Fibroblast of lung (primary cell): ENCODE results near the gene MKKS. TPM values are rescaled to one million over a fixed set of nuclear protein-coding genes. Genes with fewer than 3 reads are reported as not detected.

ENCODE experiments used
- DNase-seq, 2 donors: peaks; one replicate each; pipeline versions ENCODE4 v3.0.0 to v3.0.0-alpha.2; 2010; ENCODE audit warnings: low read depth in 2 of 2
- H2AFZ ChIP-seq: 2 replicates; pipeline ENCODE4 v1.5.1; 2012; ENCODE audit warnings: low read length, control low read depth, inconsistent platforms
- H3K27ac ChIP-seq: 2 replicates; pipeline ENCODE4 v1.5.1; 2011; ENCODE audit warnings: low read length, control low read depth; ENCODE audit not compliant: insufficient read depth
- H3K27me3 ChIP-seq: 2 replicates; pipeline ENCODE4 v1.5.1; 2011; ENCODE audit warnings: mild to moderate bottlenecking, low read length; ENCODE audit not compliant: control insufficient read depth, insufficient read depth
- H3K36me3 ChIP-seq: 2 replicates; pipeline ENCODE4 v1.5.1; 2011; ENCODE audit warnings: low read length; ENCODE audit not compliant: control insufficient read depth, insufficient read depth
- H3K4me1 ChIP-seq: 2 replicates; pipeline ENCODE4 v1.5.1; 2011; ENCODE audit warnings: low read length; ENCODE audit not compliant: control insufficient read depth, insufficient read depth; ENCODE audit errors: extremely low read depth
- H3K4me2 ChIP-seq: 2 replicates; pipeline ENCODE4 v1.5.1; 2011; ENCODE audit warnings: low read length, control low read depth; ENCODE audit not compliant: insufficient read depth; ENCODE audit errors: extremely low read depth
- H3K4me3 ChIP-seq, 4 experiments: fragments of 200-600 bp in 1 of 4; sonication (generic) in 1 of 4; replicated peaks in 1 of 4; 2 replicates each; pipeline ENCODE4 v1.5.1; 2011 to 2016; ENCODE audit warnings: low read length in 4 of 4, low read depth in 3 of 4, mild to moderate bottlenecking in 3 of 4, control low read depth in 2 of 4, inconsistent platforms in 1 of 4, mixed read lengths in 1 of 4; ENCODE audit not compliant: insufficient read depth in 1 of 4; ENCODE audit errors: control extremely low read depth in 1 of 4
- H3K79me2 ChIP-seq: 2 replicates; pipeline ENCODE4 v1.5.1; 2012; ENCODE audit warnings: mild to moderate bottlenecking, low read length, inconsistent platforms; ENCODE audit not compliant: control insufficient read depth, insufficient read depth
- H3K9ac ChIP-seq: 2 replicates; pipeline ENCODE4 v1.5.1; 2011; ENCODE audit warnings: mild to moderate bottlenecking, low read length, control low read depth; ENCODE audit not compliant: insufficient read depth
- H3K9me3 ChIP-seq: 2 replicates; pipeline ENCODE4 v1.5.1; 2012; ENCODE audit warnings: low read depth, low read length; ENCODE audit not compliant: control insufficient read depth, insufficient read depth
- H4K20me1 ChIP-seq: 2 replicates; pipeline ENCODE4 v1.5.1; 2011; ENCODE audit warnings: low read length; ENCODE audit not compliant: control insufficient read depth, insufficient read depth; ENCODE audit errors: extremely low read depth
- EZH2 ChIP-seq: IDR thresholded peaks from 2 replicates; pipeline ENCODE4 v1.5.1; 2012; ENCODE audit warnings: low read length, control low read depth, mild to moderate bottlenecking; ENCODE audit errors: missing control alignments
- polyA plus RNA-seq, 2 donors: library from polyadenylated mRNA; depleted of rRNA in 1 of 2; stranded (reverse) in 1 of 2; unstranded in 1 of 2; fragments of >200 nt; gene quantifications; 2 replicates each; pipeline ENCODE4 v1.2.1, GENCODE V29; 2011 to 2012; ENCODE audit warnings: missing spikeins in 1 of 2
- total RNA-seq: library from RNA; depleted of rRNA; stranded (reverse); fragments of >200 nt; gene quantifications from 2 replicates; pipeline ENCODE4 v1.2.1, GENCODE V29; 2014
- TF ChIP-seq, protein P1 (sequence below), 2 donors: IDR thresholded peaks in 1 of 2; conservative IDR thresholded peaks in 1 of 2; 1 replicate in 1 of 2; 2 replicates in 1 of 2; pipeline ENCODE4 v1.5.1; 2011 to 2012; ENCODE audit warnings: low read length in 2 of 2, control low read depth in 1 of 2, inconsistent platforms in 1 of 2, low read depth in 1 of 2, mild to moderate bottlenecking in 1 of 2

Gene MKKS
- total and polyA plus RNA-seq, 2 donors (not counting 1 experiment from before 2014, with no cell fraction given), result 6.4 to 13.1 TPM

DNA sequence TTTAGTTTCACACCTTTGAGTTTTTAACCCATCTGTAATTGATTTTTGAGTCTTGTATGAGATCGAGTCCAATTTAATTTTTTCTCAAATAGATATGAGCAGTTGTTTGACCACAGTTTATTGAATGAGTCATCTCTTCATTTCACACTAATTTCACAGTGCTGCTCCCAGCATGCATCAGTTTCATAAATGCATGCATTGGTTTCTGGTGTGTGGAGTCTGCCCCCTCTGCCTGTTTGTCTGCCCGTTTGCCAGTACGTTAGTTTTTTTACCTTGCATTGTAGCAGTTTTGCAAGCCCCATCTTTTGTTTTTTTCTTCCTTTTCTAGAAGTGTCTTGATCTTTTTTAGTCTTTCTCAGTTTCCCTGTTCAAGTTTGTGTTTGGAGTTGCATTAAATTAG is 13.0 kb upstream of the MKKS start:
- Histone ChIP-seq H3K9ac (no peak overlapping the region), H3K79me2 (no peaks in the 10 kb centered on the region), H3K4me1 (peaks cover 4% of the 10 kb centered on the region), H3K4me2 (peak overlapping the region; percentile 79), H3K9me3 (no peaks in the 10 kb centered on the region), H3K36me3 (no peaks in the 10 kb centered on the region), H3K27ac (no peak overlapping the region), H2AFZ (peak overlapping the region; percentile 34), H3K4me3 (peak overlapping the region in 3 of 4 experiments; percentile 1 to 29 (median 26)), H3K27me3 (no peaks in the 10 kb centered on the region), H4K20me1 (no peaks in the 10 kb centered on the region)
- peak; percentile 82 to 89 for DNase-seq
- TF ChIP-seq, protein P1, sequence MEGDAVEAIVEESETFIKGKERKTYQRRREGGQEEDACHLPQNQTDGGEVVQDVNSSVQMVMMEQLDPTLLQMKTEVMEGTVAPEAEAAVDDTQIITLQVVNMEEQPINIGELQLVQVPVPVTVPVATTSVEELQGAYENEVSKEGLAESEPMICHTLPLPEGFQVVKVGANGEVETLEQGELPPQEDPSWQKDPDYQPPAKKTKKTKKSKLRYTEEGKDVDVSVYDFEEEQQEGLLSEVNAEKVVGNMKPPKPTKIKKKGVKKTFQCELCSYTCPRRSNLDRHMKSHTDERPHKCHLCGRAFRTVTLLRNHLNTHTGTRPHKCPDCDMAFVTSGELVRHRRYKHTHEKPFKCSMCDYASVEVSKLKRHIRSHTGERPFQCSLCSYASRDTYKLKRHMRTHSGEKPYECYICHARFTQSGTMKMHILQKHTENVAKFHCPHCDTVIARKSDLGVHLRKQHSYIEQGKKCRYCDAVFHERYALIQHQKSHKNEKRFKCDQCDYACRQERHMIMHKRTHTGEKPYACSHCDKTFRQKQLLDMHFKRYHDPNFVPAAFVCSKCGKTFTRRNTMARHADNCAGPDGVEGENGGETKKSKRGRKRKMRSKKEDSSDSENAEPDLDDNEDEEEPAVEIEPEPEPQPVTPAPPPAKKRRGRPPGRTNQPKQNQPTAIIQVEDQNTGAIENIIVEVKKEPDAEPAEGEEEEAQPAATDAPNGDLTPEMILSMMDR (conservative IDR thresholded peaks at IDR 0.05 in 1 of 2, IDR thresholded peaks at IDR 0.05 in 1 of 2; ENCODE audit: low read depth in 1 of 2, low read length in 2 of 2), result peak in 1 of 2 donors; percentile 29
- no peak for TF ChIP-seq EZH2

DNA sequence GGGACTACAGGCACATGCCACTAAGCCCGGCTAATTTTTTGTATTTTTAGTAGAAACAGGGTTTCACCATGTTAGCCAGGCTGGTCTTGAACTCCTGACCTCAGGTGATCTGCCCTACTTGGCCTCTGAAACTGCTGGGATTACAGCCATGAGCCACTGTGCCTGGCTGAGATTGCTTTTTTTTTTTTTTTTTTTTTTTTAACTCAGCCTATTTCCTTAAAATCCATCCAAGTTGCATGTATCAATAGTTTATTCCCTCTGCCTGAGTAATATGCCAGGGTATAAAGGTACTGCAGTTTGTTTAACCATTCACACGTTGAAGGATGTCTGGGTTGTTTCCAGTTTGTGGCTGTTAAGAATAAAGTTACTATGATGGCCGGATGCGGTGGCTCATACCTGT is 11.7 kb upstream of the MKKS start:
- DNase-seq, result no peak
- Histone ChIP-seq H3K9ac (no peak overlapping the region), H3K79me2 (no peaks in the 10 kb centered on the region), H3K27ac (no peak overlapping the region), H3K4me3 (no peak overlapping the region), H4K20me1 (no peaks in the 10 kb centered on the region), H3K27me3 (no peaks in the 10 kb centered on the region), H3K9me3 (no peaks in the 10 kb centered on the region), H3K4me2 (no peak overlapping the region), H2AFZ (no peak overlapping the region), H3K36me3 (no peaks in the 10 kb centered on the region), H3K4me1 (peaks cover 4% of the 10 kb centered on the region)
- TF ChIP-seq, protein P1 (conservative IDR thresholded peaks at IDR 0.05 in 1 of 2, IDR thresholded peaks at IDR 0.05 in 1 of 2; ENCODE audit: low read depth in 1 of 2, low read length in 2 of 2), result no peak
- no peak for TF ChIP-seq EZH2

DNA sequence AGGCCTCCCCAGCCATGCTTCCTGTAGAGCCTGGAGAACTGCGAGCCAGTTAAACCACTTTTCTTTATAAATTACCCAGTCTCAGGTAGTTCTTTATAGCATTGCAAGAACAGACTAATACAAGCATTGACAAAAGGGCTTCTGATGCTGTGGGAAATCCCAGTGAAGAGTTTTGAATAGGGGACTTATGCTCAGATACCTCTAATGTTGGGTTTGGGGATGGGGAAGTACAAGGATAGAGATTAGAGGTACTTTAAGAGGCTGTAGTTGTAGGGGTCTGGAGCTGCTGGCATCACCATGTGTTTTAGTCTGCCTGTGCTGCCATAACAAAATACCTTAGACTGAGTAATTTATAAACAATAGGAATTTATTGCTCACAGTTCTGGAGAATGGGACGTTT is 9.9 kb upstream of the MKKS start:
- Histone ChIP-seq H2AFZ (no peak overlapping the region), H3K4me1 (peaks cover 4% of the 10 kb centered on the region), H3K27ac (no peak overlapping the region), H4K20me1 (no peaks in the 10 kb centered on the region), H3K79me2 (no peaks in the 10 kb centered on the region), H3K9me3 (no peaks in the 10 kb centered on the region), H3K36me3 (no peaks in the 10 kb centered on the region), H3K4me3 (no peak overlapping the region), H3K27me3 (no peaks in the 10 kb centered on the region), H3K4me2 (no peak overlapping the region), H3K9ac (no peak overlapping the region)
- DNase-seq, result no peak
- no peak for TF ChIP-seq EZH2
- TF ChIP-seq, protein P1 (conservative IDR thresholded peaks at IDR 0.05 in 1 of 2, IDR thresholded peaks at IDR 0.05 in 1 of 2; ENCODE audit: low read depth in 1 of 2, low read length in 2 of 2), result no peak
